ENCODE results near the gene PER1. TPM values are rescaled to one million over a fixed set of nuclear protein-coding genes. Genes with fewer than 3 reads are reported as not detected.

Gene PER1
- total and polyA plus RNA-seq, 10 of the 15 experiments (the other 5 are each of a cell fraction or from before 2014, with no cell fraction given): 0.02 to 25.1 (median 5.4) TPM

DNA sequence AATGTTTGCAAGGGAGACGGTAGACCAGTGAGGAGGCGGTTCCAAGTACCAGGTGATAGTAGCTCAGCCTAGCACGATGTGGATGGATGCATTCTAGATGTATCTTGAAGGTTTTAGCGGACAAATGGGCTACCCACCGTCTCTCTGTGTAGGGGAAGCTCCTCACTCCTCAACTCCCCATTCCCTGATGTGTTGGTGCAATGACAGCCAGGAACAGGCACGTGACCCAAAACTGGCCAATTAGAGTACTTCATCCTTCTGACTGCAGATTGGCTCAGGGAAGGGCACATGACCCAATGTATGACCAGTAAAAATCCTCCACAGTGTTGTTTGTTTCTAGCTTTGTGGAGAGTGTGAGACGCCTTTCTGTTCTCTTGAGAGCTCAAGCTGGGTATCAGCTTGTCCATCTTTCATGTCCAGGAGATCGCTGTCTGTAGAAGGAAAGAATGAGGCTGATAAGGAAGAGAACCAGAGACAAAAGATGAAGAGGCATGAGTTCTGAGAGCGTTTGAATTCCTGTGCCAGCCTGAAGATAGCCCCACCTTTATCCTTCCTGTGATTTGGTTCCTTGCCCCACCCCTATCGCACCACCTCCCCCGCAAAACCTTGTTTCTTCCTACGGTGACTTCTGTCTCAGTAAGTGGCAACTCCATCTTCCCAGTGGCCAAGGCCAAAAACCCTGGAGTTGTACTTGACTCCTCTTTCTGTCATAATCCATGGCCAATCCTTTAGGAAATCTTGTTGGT, 40.0 kb upstream of the PER1 start (continued):
- TF ChIP-seq, protein P1, sequence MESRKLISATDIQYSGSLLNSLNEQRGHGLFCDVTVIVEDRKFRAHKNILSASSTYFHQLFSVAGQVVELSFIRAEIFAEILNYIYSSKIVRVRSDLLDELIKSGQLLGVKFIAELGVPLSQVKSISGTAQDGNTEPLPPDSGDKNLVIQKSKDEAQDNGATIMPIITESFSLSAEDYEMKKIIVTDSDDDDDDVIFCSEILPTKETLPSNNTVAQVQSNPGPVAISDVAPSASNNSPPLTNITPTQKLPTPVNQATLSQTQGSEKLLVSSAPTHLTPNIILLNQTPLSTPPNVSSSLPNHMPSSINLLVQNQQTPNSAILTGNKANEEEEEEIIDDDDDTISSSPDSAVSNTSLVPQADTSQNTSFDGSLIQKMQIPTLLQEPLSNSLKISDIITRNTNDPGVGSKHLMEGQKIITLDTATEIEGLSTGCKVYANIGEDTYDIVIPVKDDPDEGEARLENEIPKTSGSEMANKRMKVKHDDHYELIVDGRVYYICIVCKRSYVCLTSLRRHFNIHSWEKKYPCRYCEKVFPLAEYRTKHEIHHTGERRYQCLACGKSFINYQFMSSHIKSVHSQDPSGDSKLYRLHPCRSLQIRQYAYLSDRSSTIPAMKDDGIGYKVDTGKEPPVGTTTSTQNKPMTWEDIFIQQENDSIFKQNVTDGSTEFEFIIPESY (IDR thresholded peaks at IDR 0.05): no peak
- no peak for TF ChIP-seq CBX3 (IDR thresholded peaks at IDR 0.05; ENCODE audit: borderline replicate concordance, low read depth)
- TF ChIP-seq HCFC1 (IDR thresholded peaks at IDR 0.05; ENCODE audit: low read length): no peak
- TF ChIP-seq BCL11A (IDR thresholded peaks at IDR 0.05; ENCODE audit: low read depth, low read length): no peak
- TF ChIP-seq, protein P2, sequence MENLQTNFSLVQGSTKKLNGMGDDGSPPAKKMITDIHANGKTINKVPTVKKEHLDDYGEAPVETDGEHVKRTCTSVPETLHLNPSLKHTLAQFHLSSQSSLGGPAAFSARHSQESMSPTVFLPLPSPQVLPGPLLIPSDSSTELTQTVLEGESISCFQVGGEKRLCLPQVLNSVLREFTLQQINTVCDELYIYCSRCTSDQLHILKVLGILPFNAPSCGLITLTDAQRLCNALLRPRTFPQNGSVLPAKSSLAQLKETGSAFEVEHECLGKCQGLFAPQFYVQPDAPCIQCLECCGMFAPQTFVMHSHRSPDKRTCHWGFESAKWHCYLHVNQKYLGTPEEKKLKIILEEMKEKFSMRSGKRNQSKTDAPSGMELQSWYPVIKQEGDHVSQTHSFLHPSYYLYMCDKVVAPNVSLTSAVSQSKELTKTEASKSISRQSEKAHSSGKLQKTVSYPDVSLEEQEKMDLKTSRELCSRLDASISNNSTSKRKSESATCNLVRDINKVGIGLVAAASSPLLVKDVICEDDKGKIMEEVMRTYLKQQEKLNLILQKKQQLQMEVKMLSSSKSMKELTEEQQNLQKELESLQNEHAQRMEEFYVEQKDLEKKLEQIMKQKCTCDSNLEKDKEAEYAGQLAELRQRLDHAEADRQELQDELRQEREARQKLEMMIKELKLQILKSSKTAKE (IDR thresholded peaks at IDR 0.05; ENCODE audit: low read depth, poor library complexity, severe bottlenecking): peak; percentile 17
- TF ChIP-seq ESRRA (IDR thresholded peaks at IDR 0.05; ENCODE audit: low read length): no peak
- TF ChIP-seq JUNB (IDR thresholded peaks at IDR 0.05): no peak
- no peak for TF ChIP-seq CHD4 (IDR thresholded peaks at IDR 0.05)
- TF ChIP-seq BHLHE40 (IDR thresholded peaks at IDR 0.05; ENCODE audit: borderline replicate concordance in 1 of 2, low read depth in 2 of 2, low read length in 1 of 2): peak in 1 of 2 experiments; percentile 95; a peak in 2 of 4 replicates
- TF ChIP-seq SREBF1 (IDR thresholded peaks at IDR 0.05; ENCODE audit: low read length): no peak
- TF ChIP-seq, protein P3, sequence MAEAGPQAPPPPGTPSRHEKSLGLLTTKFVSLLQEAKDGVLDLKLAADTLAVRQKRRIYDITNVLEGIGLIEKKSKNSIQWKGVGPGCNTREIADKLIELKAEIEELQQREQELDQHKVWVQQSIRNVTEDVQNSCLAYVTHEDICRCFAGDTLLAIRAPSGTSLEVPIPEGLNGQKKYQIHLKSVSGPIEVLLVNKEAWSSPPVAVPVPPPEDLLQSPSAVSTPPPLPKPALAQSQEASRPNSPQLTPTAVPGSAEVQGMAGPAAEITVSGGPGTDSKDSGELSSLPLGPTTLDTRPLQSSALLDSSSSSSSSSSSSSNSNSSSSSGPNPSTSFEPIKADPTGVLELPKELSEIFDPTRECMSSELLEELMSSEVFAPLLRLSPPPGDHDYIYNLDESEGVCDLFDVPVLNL (IDR thresholded peaks at IDR 0.05; ENCODE audit: low read depth, low read length): no peak
- no peak for TF ChIP-seq SMARCA5 (IDR thresholded peaks at IDR 0.05)
- TF ChIP-seq ZSCAN29 (IDR thresholded peaks at IDR 0.05): no peak
- peak; percentile 85 for TF ChIP-seq SMAD1 (IDR thresholded peaks at IDR 0.05; ENCODE audit: low read depth, partially characterized antibody)
- TF ChIP-seq PML (IDR thresholded peaks at IDR 0.05; ENCODE audit: low read length): no peak
- no peak for TF ChIP-seq PAX5 (IDR thresholded peaks at IDR 0.05; ENCODE audit: borderline replicate concordance, low read depth, low read length)
- 0 out of 2 replicates have a peak, but pooled peaks have one; percentile 13 for TF ChIP-seq CHD2 (IDR thresholded peaks at IDR 0.05; ENCODE audit: borderline replicate concordance, low read depth, low read length)
- TF ChIP-seq, protein P4, sequence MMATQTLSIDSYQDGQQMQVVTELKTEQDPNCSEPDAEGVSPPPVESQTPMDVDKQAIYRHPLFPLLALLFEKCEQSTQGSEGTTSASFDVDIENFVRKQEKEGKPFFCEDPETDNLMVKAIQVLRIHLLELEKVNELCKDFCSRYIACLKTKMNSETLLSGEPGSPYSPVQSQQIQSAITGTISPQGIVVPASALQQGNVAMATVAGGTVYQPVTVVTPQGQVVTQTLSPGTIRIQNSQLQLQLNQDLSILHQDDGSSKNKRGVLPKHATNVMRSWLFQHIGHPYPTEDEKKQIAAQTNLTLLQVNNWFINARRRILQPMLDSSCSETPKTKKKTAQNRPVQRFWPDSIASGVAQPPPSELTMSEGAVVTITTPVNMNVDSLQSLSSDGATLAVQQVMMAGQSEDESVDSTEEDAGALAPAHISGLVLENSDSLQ (IDR thresholded peaks at IDR 0.05): peak; percentile 55; the same call in 1 of the 2 replicates
- TF ChIP-seq, protein P5, sequence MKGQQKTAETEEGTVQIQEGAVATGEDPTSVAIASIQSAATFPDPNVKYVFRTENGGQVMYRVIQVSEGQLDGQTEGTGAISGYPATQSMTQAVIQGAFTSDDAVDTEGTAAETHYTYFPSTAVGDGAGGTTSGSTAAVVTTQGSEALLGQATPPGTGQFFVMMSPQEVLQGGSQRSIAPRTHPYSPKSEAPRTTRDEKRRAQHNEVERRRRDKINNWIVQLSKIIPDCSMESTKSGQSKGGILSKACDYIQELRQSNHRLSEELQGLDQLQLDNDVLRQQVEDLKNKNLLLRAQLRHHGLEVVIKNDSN (IDR thresholded peaks at IDR 0.05; ENCODE audit: borderline replicate concordance, extremely low read length, insufficient read depth, low read depth, low read length): peak; percentile 97
- no peak for TF ChIP-seq MTA2 (IDR thresholded peaks at IDR 0.05; ENCODE audit: low read depth)
- no peak for TF ChIP-seq RCOR1 (conservative IDR thresholded peaks at IDR 0.05; ENCODE audit: low read depth, low read length)
- no peak for TF ChIP-seq YY1 (IDR thresholded peaks at IDR 0.05; ENCODE audit: low read depth, low read length)
- no peak for TF ChIP-seq MTA3 (IDR thresholded peaks at IDR 0.05; ENCODE audit: borderline replicate concordance, low read length)
- TF ChIP-seq CEBPB (IDR thresholded peaks at IDR 0.05; ENCODE audit: borderline replicate concordance in 1 of 2, low read depth in 2 of 2, low read length in 2 of 2): no peak
- peak; percentile 48 for TF ChIP-seq FOS (IDR thresholded peaks at IDR 0.05; ENCODE audit: borderline replicate concordance, extremely low read depth, insufficient read length)
